Midbrain (tissue), 1 donor: ENCODE measurements around the gene JMJD8.
"Not testable (repeated sequence)": the region's sequence is repeated elsewhere in the genome, so short reads cannot be mapped to it uniquely, and the experiment has no call there.

Experiments
- DNase-seq: peaks from one replicate; lab custom pipeline; 2025; lab: John Stamatoyannopoulos, UW

JMJD8 gene

GRCh38 chr16:708959-709358 is 24.8 kb upstream of the JMJD8 start:
- no peak for DNase-seq

GRCh38 chr16:708019-708418 is 23.9 kb upstream of the JMJD8 start:
- DNase-seq: no peak

- DNase-seq: no peak
Measured at GRCh38 chr16:707062-707538, 23.0 kb upstream of the JMJD8 start.

- DNase-seq: no peak
Measured at GRCh38 chr16:706189-707061, 22.3 kb upstream of the JMJD8 start.

- DNase-seq: peak; percentile 74
Measured at GRCh38 chr16:705431-706188, 21.5 kb upstream of the JMJD8 start, which contains the start of gene FBXL16. FBXL16 (minus strand) TSS chr16:705801; CDS start chr16:697405, 8,396 bp downstream.

GRCh38 chr16:704552-705380 is 20.6 kb upstream of the JMJD8 start:
- DNase-seq: no peak

- no peak for DNase-seq
Measured at GRCh38 chr16:704047-704446, 19.9 kb upstream of the JMJD8 start.

- no peak for DNase-seq
Measured at GRCh38 chr16:703406-703805, 19.3 kb upstream of the JMJD8 start.

- no peak for DNase-seq
Measured at GRCh38 chr16:702341-702740, 18.2 kb upstream of the JMJD8 start.

GRCh38 chr16:700684-701584 is 16.8 kb upstream of the JMJD8 start:
- DNase-seq: no peak

GRCh38 chr16:698911-699671 is 15.0 kb upstream of the JMJD8 start:
- no peak for DNase-seq

GRCh38 chr16:695355-696089 is 11.4 kb upstream of the JMJD8 start:
- no peak for DNase-seq

GRCh38 chr16:694863-695354 is 10.8 kb upstream of the JMJD8 start:
- DNase-seq: no peak

GRCh38 chr16:694187-694862 is 10.2 kb upstream of the JMJD8 start:
- no peak for DNase-seq

- DNase-seq: no peak
Measured at GRCh38 chr16:693766-694165, 9.6 kb upstream of the JMJD8 start.

GRCh38 chr16:693364-693763 is 9.2 kb upstream of the JMJD8 start:
- no peak for DNase-seq

GRCh38 chr16:692356-693108 is 8.4 kb upstream of the JMJD8 start:
- DNase-seq: no peak

- DNase-seq: not testable (repeated sequence)
Measured at GRCh38 chr16:691242-691641, 7.1 kb upstream of the JMJD8 start.
